CD4-positive, alpha-beta T cell (primary cell): ENCODE data around the gene RPL27A. TPM values are rescaled to one million over a fixed set of nuclear protein-coding genes. Genes with fewer than 3 reads are reported as not detected.

ENCODE experiments used
- ATAC-seq: fragments of 200-7000 bp; cut with Tn5 transposase; one replicate; pipeline ENCODE4 v1.10.0; 2022; ENCODE audit warnings: mild to moderate bottlenecking; ENCODE audit not compliant: poor library complexity
- CTCF ChIA-PET: fragments of 350-600 bp; sonication (Branson Sonifier 250); formaldehyde crosslinking; loops from one replicate; lab custom pipeline; 2021; ENCODE audit warnings: antibody characterized with exemption, inconsistent platforms; lab: Charles Lee
- POLR2A ChIA-PET: fragments of 350-600 bp; sonication (Branson Sonifier 250); formaldehyde crosslinking; loops from one replicate; lab custom pipeline; 2021; ENCODE audit warnings: antibody characterized with exemption, inconsistent platforms; lab: Charles Lee
- DNase-seq, 14 experiments: peaks; one replicate each; pipeline ENCODE4 v3.0.0-alpha.2; 2013 to 2020; ENCODE audit warnings: mixed read lengths in 2 of 14
- H3K27ac ChIP-seq, 2 donors: one replicate each; pipeline versions ENCODE4 v1.5.1 to v1.7.0; 2013; ENCODE audit warnings: low read length in 2 of 2, low read depth in 1 of 2, mild to moderate bottlenecking in 1 of 2
- H3K27me3 ChIP-seq, 2 experiments: 1 replicate in 1 of 2; 2 replicates in 1 of 2; pipeline versions ENCODE4 v1.6.1 to v1.7.0; 2013; ENCODE audit warnings: low read length in 2 of 2, control low read depth in 1 of 2, mild to moderate bottlenecking in 1 of 2, moderate library complexity in 1 of 2; ENCODE audit not compliant: insufficient read depth in 2 of 2, control insufficient read depth in 1 of 2
- H3K36me3 ChIP-seq: one replicate; pipeline ENCODE4 v1.6.1; 2013; ENCODE audit warnings: low read length, control low read depth; ENCODE audit not compliant: insufficient read depth
- H3K4me1 ChIP-seq: one replicate; pipeline ENCODE4 v1.6.1; 2013; ENCODE audit warnings: low read length, control low read depth; ENCODE audit not compliant: insufficient read depth
- H3K4me3 ChIP-seq: one replicate; pipeline ENCODE4 v1.5.1; 2013; ENCODE audit warnings: mild to moderate bottlenecking, low read length, moderate library complexity
- H3K9me3 ChIP-seq, 2 experiments: 1 replicate in 1 of 2; 2 replicates in 1 of 2; pipeline versions ENCODE4 v1.6.1 to v1.7.0; 2013; ENCODE audit warnings: low read length in 2 of 2, mild to moderate bottlenecking in 2 of 2, control low read depth in 1 of 2, moderate library complexity in 1 of 2; ENCODE audit not compliant: control insufficient read depth in 1 of 2, insufficient read depth in 1 of 2
- H3K27ac Mint-ChIP-seq: one replicate; pipeline ENCODE4 v1.8.0; 2020; ENCODE audit warnings: mixed read lengths
- H3K27me3 Mint-ChIP-seq: one replicate; pipeline ENCODE4 v1.8.0; 2021; ENCODE audit warnings: mixed read lengths
- H3K36me3 Mint-ChIP-seq: one replicate; pipeline ENCODE4 v1.8.0; 2021; ENCODE audit warnings: low read depth, mixed read lengths
- H3K4me1 Mint-ChIP-seq: one replicate; pipeline ENCODE4 v1.8.0; 2021; ENCODE audit warnings: low read depth, mixed read lengths
- H3K4me3 Mint-ChIP-seq: one replicate; pipeline ENCODE4 v1.8.0; 2020; ENCODE audit warnings: mild to moderate bottlenecking, mixed read lengths
- H3K9me3 Mint-ChIP-seq: one replicate; pipeline ENCODE4 v1.8.0; 2020; ENCODE audit warnings: mixed read lengths
- CTCF ChIP-seq: fragments of 200-600 bp; IDR thresholded peaks from one replicate; pipeline ENCODE4 v1.8.0; 2022; ENCODE audit warnings: antibody characterized with exemption, mild to moderate bottlenecking
- intact Hi-C, 2 experiments: fragments of 100-400 bp; cut with DNase I in 1 of 2; cut with micrococcal nuclease in 1 of 2; formaldehyde crosslinking; loops; one replicate each; pipeline versions ENCODE4 v1.15.1 to v1.9.0; 2023 to 2025; cut with DNase I, micrococcal nuclease
- total RNA-seq, 174 experiments: library from RNA in 2 of 174; stranded (reverse) in 2 of 174; gene quantifications; one replicate each; pipeline ENCODE4 v1.2.3 and lab custom pipeline; 2021 to 2026

Gene RPL27A
- total RNA-seq, 2 experiments from 2014 or later, result 1,667 to 1,721 TPM

GRCh38 chr11:8717876-8718753, 35.5 kb downstream of the RPL27A start:
- Histone ChIP-seq H3K27ac (no peak overlapping the region), H3K27me3 (peaks cover 0 to 2% of the 10 kb centered on the region in 2 experiments), H3K36me3 (no peaks in the 10 kb centered on the region), H3K9me3 (no peaks in the 10 kb centered on the region), H3K4me1 (peaks cover 3% of the 10 kb centered on the region), H3K4me3 (no peak overlapping the region)
- no peak for TF ChIP-seq CTCF
- DNase-seq (no peak), ATAC-seq (no peak)
- H3K36me3 Mint-ChIP-seq, result no peaks in the 10 kb centered on the region
- no peaks in the 10 kb centered on the region for H3K27me3 Mint-ChIP-seq
- intact Hi-C loops, result no loop called here
- H3K9me3 Mint-ChIP-seq, result no peaks in the 10 kb centered on the region
- ChIA-PET POLR2A (no interaction called here), CTCF (no interaction called here)
- no peak overlapping the region for H3K4me3 Mint-ChIP-seq
- no peaks in the 10 kb centered on the region for H3K4me1 Mint-ChIP-seq
- no peak overlapping the region for H3K27ac Mint-ChIP-seq

GRCh38 chr11:8719211-8719649, 36.6 kb downstream of the RPL27A start:
- Mint-ChIP-seq H3K27ac (no peak overlapping the region), H3K27me3 (no peaks in the 10 kb centered on the region), H3K4me1 (no peaks in the 10 kb centered on the region), H3K9me3 (no peaks in the 10 kb centered on the region), H3K4me3 (no peak overlapping the region), H3K36me3 (no peaks in the 10 kb centered on the region)
- DNase-seq, result no peak
- Histone ChIP-seq H3K4me3 (no peak overlapping the region), H3K4me1 (peaks cover 3% of the 10 kb centered on the region), H3K9me3 (no peaks in the 10 kb centered on the region), H3K27ac (no peak overlapping the region), H3K27me3 (peaks cover 0 to 2% of the 10 kb centered on the region in 2 experiments), H3K36me3 (no peaks in the 10 kb centered on the region)
- POLR2A ChIA-PET, result no interaction called here
- TF ChIP-seq CTCF, result no peak
- no peak for ATAC-seq
- CTCF ChIA-PET, result no interaction called here
- intact Hi-C loops, result no loop called here

GRCh38 chr11:8719721-8720120, 37.1 kb downstream of the RPL27A start:
- no peak for ATAC-seq
- H3K27ac ChIP-seq, result no peak overlapping the region

More at GRCh38 chr11:8719721-8720120, 37.1 kb downstream of the RPL27A start:
- Histone ChIP-seq H3K36me3 (no peaks in the 10 kb centered on the region), H3K9me3 (no peaks in the 10 kb centered on the region), H3K27me3 (peaks cover 0 to 2% of the 10 kb centered on the region in 2 experiments), H3K4me3 (no peak overlapping the region), H3K4me1 (peaks cover 3% of the 10 kb centered on the region)
- no peaks in the 10 kb centered on the region for H3K4me1 Mint-ChIP-seq
- no peaks in the 10 kb centered on the region for H3K36me3 Mint-ChIP-seq
- intact Hi-C loops, result no loop called here
- ChIA-PET POLR2A (no interaction called here), CTCF (no interaction called here)
- no peak for DNase-seq
- no peak for TF ChIP-seq CTCF
- no peak overlapping the region for H3K27ac Mint-ChIP-seq
- H3K4me3 Mint-ChIP-seq, result no peak overlapping the region
- no peaks in the 10 kb centered on the region for H3K9me3 Mint-ChIP-seq
- no peaks in the 10 kb centered on the region for H3K27me3 Mint-ChIP-seq
